SKM-1 treated with dmso at 0.1 percent for 144 hours (cell line): ENCODE data around the gene SIDT1.
"Not testable (repeated sequence)": the region's sequence is repeated elsewhere in the genome, so short reads cannot be mapped to it uniquely, and the experiment has no call there.

Experiments used
- DNase-seq: peaks from one replicate; lab custom pipeline; 2025; ENCODE audit not compliant: unreplicated experiment; lab: John Stamatoyannopoulos, UW

The SIDT1 gene

GRCh38 chr3:113631573-113631972, 99.2 kb downstream of the SIDT1 start:
- no peak for DNase-seq

DNA sequence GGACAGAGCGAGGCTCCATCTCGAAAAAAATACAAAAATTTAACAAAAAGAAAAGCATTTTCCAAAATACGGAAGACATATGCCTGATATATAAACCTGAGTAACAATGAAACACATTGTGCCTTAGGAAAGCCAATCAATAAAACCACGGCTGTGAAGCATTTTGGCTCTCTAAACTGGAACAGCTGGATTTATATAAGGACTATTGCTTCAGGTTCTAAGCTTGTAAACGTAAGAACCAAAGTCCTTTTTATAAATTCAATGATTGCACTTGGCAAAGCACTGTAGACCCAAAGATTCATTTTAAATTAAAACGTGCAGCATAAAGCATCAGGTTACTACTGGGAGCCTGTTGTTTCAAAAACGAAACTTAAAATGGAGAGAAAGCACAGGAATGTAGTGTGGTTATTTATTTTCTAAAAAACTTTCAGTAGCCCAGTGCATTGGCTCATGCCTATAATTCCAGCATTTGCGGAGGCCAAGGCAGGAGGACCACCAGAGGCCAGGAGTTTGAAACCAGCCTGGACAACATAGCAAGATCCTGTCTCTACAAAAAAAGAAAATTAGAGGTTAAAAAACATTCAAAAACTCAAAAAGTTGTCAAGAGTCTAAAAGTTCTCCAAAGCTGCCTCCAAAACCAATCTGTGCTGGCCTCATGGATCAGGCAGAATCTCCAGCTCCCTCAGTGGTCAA, 102.6 kb downstream of the SIDT1 start:
- no peak for DNase-seq

GRCh38 chr3:113636034-113636433, 103.7 kb downstream of the SIDT1 start:
- not testable (repeated sequence) for DNase-seq

DNA sequence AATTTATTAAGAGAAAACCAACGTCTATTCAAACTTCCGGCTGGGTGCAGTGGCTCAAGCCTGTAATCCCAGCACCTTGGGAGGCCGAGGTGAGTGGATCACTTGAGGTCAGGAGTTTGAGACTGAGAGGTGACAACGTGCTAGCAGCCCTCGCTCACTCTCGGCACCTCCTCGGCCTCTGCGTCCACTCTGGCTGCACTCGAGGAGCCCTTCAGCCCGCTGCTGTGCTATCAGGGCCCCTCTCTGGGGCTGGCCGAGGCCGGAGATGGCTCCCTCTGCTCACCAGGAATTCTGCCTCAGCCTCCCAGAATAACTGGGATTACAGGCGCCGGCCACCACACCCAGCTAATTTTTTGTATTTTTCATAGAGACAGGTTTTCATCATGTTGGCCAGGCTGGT, 105.4 kb downstream of the SIDT1 start:
- DNase-seq = no peak

- no peak for DNase-seq
Measured at GRCh38 chr3:113638910-113639309, 106.6 kb downstream of the SIDT1 start.

- DNase-seq = no peak
Measured at GRCh38 chr3:113643583-113643982, 111.2 kb downstream of the SIDT1 start.

DNA sequence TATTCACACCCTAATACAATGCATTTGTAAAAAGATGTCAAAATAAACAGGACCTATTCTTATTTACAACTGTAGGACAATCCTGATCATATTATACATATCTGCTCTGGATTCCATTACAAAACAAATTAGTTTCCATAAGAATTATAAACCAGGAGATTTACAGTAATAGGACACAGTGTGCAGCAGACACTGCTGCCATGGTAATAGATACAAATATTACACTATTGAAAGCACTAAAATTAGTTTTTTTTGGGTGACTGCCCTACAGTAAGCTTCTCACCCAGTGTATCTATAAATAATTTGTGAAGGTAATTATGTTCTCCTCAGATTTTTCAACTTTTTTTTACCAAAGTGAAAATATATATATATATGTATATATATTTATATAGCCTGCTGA, 116.2 kb downstream of the SIDT1 start:
- no peak for DNase-seq

DNA sequence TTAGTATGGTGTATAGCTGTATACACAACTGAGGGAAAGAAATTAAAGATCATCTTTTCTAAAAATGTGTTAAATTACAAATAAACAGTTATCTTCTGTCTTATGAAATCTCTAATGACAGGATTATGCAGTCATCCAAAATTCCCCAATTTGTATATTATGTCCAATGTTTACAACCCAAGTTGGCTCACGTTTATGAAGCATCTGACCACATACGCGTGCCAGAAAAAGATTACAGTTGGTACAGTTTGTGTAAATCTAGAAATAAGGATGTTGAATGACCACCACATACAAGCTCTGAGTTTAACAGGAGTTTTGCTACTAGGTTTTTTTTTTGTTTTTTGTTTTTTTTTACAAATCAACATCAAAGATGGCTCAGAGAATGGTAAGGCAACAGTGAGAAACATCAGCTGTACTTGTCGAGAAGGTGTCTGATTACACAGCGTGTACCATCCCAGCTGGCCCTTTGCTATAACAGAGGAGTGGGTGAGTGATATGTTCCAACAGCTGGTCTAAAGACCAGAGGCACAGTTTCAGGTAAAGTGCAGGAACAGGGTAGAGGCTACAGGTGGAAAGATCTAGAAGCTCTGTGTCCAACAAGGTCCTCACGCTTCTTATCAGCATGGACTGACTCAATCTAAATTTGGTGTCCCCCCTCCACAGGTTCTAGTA, 117.0 kb downstream of the SIDT1 start:
- DNase-seq = no peak

DNA sequence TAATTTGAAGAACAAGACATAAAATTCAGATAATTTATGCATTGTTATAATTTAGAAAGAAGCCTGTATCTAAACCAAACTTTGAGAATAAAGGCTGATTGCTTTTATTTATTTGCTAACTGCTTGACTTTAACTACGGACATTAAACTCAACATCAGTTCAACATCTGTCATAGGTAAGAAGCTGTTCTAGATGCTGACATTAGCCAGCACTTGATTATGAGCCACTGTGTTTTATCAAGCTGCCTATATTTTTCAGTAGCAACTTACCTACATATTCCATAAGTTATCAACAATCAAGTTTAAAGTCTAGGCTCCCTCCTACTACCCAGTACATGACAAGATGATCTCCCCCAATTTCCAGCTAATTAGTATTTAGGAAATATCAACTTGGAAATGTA, 122.0 kb downstream of the SIDT1 start:
- DNase-seq = no peak

GRCh38 chr3:113654851-113655250, 122.5 kb downstream of the SIDT1 start:
- no peak for DNase-seq

- DNase-seq = no peak
Measured at GRCh38 chr3:113658107-113658506, 125.8 kb downstream of the SIDT1 start.

- DNase-seq = no peak
Measured at GRCh38 chr3:113659101-113659541, 126.8 kb downstream of the SIDT1 start.

DNA sequence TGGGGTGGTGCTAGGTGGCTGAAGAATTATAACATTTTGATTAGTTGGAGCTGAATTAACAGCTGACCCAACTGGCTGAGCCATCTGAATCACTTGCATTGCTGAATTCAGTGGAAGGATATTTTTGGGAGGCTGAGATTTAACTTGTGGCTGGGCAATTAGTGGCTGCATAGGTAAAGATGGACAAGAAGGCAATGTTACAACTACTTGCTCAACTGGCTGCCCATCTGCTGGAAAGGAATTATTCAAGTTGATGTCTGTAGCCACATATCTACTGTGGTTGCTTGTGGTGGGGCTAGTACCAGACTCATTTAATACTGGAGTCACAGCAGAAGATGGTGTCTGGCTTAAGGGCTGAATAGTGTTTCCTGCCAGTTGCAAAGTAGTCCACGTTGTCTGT, 127.6 kb downstream of the SIDT1 start:
- no peak for DNase-seq

DNA sequence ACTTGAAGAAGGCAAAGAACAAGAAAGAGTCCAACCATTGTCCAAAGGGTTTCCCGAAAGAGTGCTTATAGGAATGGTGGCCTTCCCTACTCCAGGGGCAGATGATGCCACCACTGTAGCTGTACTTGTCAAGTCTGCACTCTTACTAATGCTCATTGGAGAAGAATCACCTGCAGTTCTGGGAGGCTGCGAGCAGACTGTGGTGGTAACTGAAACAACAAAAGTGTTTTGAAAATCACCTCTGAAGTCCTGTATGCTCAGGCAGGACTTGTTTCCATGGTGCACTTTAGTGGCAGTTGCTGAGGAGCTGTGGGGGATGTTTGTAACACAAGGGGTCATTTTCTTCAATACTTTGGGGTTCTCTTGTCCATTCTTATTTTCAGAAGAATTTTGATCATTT, 128.1 kb downstream of the SIDT1 start:
- no peak for DNase-seq

- no peak for DNase-seq
Measured at GRCh38 chr3:113660896-113661295, 128.5 kb downstream of the SIDT1 start.

- no peak for DNase-seq
Measured at GRCh38 chr3:113662824-113663223, 130.5 kb downstream of the SIDT1 start.

- no peak for DNase-seq
Measured at GRCh38 chr3:113663324-113663750, 131.0 kb downstream of the SIDT1 start.

DNA sequence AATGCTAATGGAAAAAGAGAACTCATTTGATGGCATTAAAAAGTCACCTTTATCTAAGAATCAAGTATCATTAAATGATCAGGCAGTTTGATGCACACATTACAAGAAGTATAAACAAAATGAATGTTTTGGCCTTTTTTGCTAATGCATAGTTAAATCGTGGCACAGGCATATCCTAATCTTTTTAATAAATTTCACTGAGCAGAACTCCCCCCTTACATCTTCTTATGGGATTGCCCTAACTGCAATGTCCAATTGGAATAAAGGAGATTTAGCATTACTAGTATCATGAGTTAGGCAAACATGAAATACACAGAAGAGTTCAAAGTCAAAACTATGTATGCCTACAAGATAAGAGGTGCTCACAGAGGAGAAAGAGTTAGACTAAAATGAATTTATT, 131.4 kb downstream of the SIDT1 start:
- no peak for DNase-seq

GRCh38 chr3:113664523-113665094, 132.3 kb downstream of the SIDT1 start:
- DNase-seq = no peak

DNA sequence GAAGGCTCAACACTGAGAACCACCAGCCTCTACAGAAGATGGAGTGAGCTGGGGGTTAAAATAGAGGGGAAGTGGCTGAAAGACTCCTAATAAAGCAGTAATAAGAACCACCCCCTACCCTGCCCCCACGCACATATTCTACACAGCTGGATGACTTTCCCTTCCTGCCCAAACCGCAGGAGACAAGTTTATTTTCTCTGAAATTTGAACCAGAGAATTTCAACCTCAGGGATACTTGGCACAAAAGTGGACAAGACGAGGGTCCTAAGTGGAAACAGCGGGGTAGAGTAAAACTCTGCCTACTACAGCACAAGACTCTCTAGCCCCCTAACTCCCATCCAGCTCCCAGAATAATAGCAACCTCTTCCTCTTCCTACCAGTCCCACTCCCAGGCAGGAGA, 135.7 kb downstream of the SIDT1 start:
- no peak for DNase-seq

DNA sequence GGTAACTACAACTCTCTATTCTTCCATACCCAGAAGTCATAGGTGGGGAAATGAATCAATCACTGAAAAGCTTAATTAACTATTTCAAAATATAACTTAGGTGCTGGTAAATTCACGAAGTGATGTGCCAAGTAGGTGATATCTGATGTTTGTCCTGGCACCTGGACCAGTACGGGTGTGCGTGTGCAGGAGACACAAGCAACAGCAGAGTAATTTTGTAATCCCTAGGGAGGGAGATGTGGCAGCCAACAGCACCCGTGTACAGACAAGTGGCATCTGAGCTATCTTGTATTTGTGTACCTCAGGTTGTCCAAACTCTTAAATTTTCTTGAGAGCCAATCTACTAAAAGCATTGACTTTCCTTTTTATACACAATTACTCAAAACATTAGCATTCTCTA, 141.2 kb downstream of the SIDT1 start:
- no peak for DNase-seq

DNA sequence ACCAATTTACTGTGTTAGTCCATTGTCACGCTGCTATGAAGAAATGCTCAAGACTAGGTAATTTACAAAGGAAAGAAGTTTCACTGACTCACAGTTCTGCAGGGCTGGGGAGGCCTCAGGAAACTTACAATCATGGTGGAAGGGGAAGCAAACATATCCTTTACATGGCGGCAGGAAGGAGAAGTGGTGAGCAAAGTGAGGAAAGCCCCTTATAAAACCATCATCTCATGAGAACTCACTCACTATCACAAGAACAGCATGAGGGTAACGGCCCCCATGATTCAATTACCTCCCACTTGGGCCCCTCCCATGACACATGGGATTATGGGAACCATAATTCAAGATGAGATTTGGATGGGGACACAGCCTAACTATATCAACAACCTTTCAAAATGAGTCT, 143.9 kb downstream of the SIDT1 start:
- no peak for DNase-seq
